Transverse colon (tissue), 4 donors: ENCODE data around the gene TMEM108. TPM values are rescaled to one million over a fixed set of nuclear protein-coding genes. Genes with fewer than 3 reads are reported as not detected.

ENCODE experiments used
- DNase-seq: peaks from one replicate; pipeline ENCODE4 v3.0.0-alpha.2; 2019
- H3K27ac ChIP-seq, 4 donors: fragments of 200-600 bp; sonication (generic); 2 replicates each; pipeline ENCODE4 v1.5.1; 2016 to 2018; ENCODE audit warnings: inconsistent platforms in 4 of 4
- H3K27me3 ChIP-seq: fragments of 200-600 bp; sonication (generic); 2 replicates; pipeline ENCODE4 v1.5.1; 2017; ENCODE audit warnings: inconsistent platforms
- H3K36me3 ChIP-seq, 4 donors: fragments of 200-600 bp; sonication (generic); 2 replicates each; pipeline ENCODE4 v1.5.1; 2017 to 2019; ENCODE audit warnings: inconsistent platforms in 4 of 4
- H3K4me1 ChIP-seq, 4 donors: fragments of 200-600 bp; sonication (generic); 2 replicates each; pipeline ENCODE4 v1.5.1; 2017 to 2020; ENCODE audit warnings: inconsistent platforms in 4 of 4
- H3K4me3 ChIP-seq, 4 donors: fragments of 200-600 bp; sonication (generic); 1 replicate in 1 of 4; 2 replicates in 3 of 4; pipeline versions ENCODE4 v1.5.1 to v1.6.1; 2017 to 2019; ENCODE audit warnings: inconsistent platforms in 4 of 4
- H3K9me3 ChIP-seq, 2 donors: fragments of 200-600 bp; sonication (generic); 2 replicates each; pipeline ENCODE4 v1.5.1; 2017 to 2019; ENCODE audit warnings: inconsistent platforms in 2 of 2
- CTCF ChIP-seq, 5 experiments: fragments of 200-600 bp in 3 of 5; fragments of 450-650 bp in 2 of 5; sonication (generic) in 3 of 5; IDR thresholded peaks; 1 replicate in 2 of 5; 2 replicates in 3 of 5; pipeline ENCODE4 v1.5.1; 2016 to 2017; ENCODE audit warnings: antibody characterized with exemption in 5 of 5, inconsistent platforms in 3 of 5, mild to moderate bottlenecking in 2 of 5, moderate library complexity in 1 of 5
- EP300 ChIP-seq: sonication (generic); formaldehyde crosslinking; IDR thresholded peaks from one replicate; pipeline ENCODE4 v1.6.1; 2017; ENCODE audit warnings: antibody characterized with exemption, low read depth
- POLR2A ChIP-seq: fragments of 450-650 bp; IDR thresholded peaks from one replicate; pipeline ENCODE4 v1.6.1; 2016; ENCODE audit warnings: antibody characterized with exemption, mild to moderate bottlenecking, moderate library complexity
- POLR2AphosphoS5 ChIP-seq, 3 donors: sonication (generic); formaldehyde crosslinking; IDR thresholded peaks; one replicate each; pipeline ENCODE4 v1.6.1; 2016; ENCODE audit warnings: antibody characterized with exemption in 3 of 3
- WGBS, 2 donors: methylation state at CpG; one replicate each; pipeline ENCODE4 v1.1.5; 2018; ENCODE audit warnings: low coverage in 1 of 2; 5-methylcytosine and 5-hydroxymethylcytosine counted together
- in situ Hi-C, 4 donors: fragments of 200-750 bp; cut with MboI; loops; one replicate each; pipeline versions ENCODE4 v1.15.0 to v1.15.1; 2017; ENCODE audit warnings: low sequenced_read_pairs in 3 of 4, low pct_ligation_motif_present in 1 of 4, low pct_unique_long_range_greater_than_20kb in 1 of 4
- intact Hi-C: fragments of 100-400 bp; cut with DNase I; formaldehyde crosslinking; loops from one replicate; pipeline ENCODE4 v1.15.1; 2023; ENCODE audit warnings: low total_unique reads
- total RNA-seq, 4 donors: library from RNA; depleted of rRNA; stranded (reverse); fragments of >200 nt; gene quantifications; one replicate each; pipeline ENCODE4 v1.1.0, GENCODE V29; 2016

The TMEM108 gene
- total RNA-seq, 4 donors from 2014 or later = 0.14 to 1.4 (median 0.80) TPM; not detected in 1

GRCh38 chr3:133295944-133296917 lies 258.0 kb downstream of the TMEM108 start:
- Histone ChIP-seq H3K36me3 (no peaks in the 10 kb centered on the region), H3K27ac (no peak overlapping the region), H3K9me3 (no peaks in the 10 kb centered on the region), H3K4me1 (no peaks in the 10 kb centered on the region), H3K27me3 (no peaks in the 10 kb centered on the region), H3K4me3 (no peak overlapping the region)
- in situ Hi-C loops (no loop called here), intact Hi-C loops (no loop called here)
- WGBS, 2 donors = 59 to 75% methylated on average over 6 of the region's 6 CpGs
- no peak for DNase-seq
- no peak for TF ChIP-seq POLR2AphosphoS5 (IDR thresholded peaks at IDR 0.05)
- TF ChIP-seq EP300 = no peak
- TF ChIP-seq POLR2A = no peak
- no peak for TF ChIP-seq CTCF (IDR thresholded peaks at IDR 0.05)

- no peak for DNase-seq
- Histone ChIP-seq H3K27ac (no peak overlapping the region), H3K36me3 (no peaks in the 10 kb centered on the region), H3K9me3 (no peaks in the 10 kb centered on the region), H3K4me3 (no peak overlapping the region), H3K4me1 (no peaks in the 10 kb centered on the region), H3K27me3 (no peaks in the 10 kb centered on the region)
- in situ Hi-C loops = no loop called here
- intact Hi-C loops = no loop called here
- TF ChIP-seq POLR2AphosphoS5 (IDR thresholded peaks at IDR 0.05) (no peak), POLR2A (no peak), EP300 (no peak), CTCF (IDR thresholded peaks at IDR 0.05) (no peak)
- whole genome bisulfite sequencing, 2 donors = 83 to 100% methylated on average over 3 to 5 of the region's 5 CpGs
These were observed 258.8 kb downstream of the TMEM108 start for GRCh38 chr3:133296981-133297380.

GRCh38 chr3:133300102-133300501 lies 261.9 kb downstream of the TMEM108 start:
- H3K27ac ChIP-seq = no peak overlapping the region
- H3K27me3 ChIP-seq = no peaks in the 10 kb centered on the region
- WGBS, 2 donors = 48 to 51% methylated on average over 4 of the region's 4 CpGs
- H3K4me3 ChIP-seq = no peak overlapping the region
- H3K36me3 ChIP-seq = no peaks in the 10 kb centered on the region
- TF ChIP-seq EP300 (no peak), CTCF (IDR thresholded peaks at IDR 0.05) (no peak), POLR2A (no peak), POLR2AphosphoS5 (IDR thresholded peaks at IDR 0.05) (no peak)
- intact Hi-C loops = no loop called here
- DNase-seq = no peak
- no peaks in the 10 kb centered on the region for H3K4me1 ChIP-seq
- in situ Hi-C loops = no loop called here
- no peaks in the 10 kb centered on the region for H3K9me3 ChIP-seq

GRCh38 chr3:133301194-133301593 lies 263.0 kb downstream of the TMEM108 start:
- H3K4me1 ChIP-seq = no peaks in the 10 kb centered on the region
- H3K9me3 ChIP-seq = no peaks in the 10 kb centered on the region
- in situ Hi-C loops (no loop called here), intact Hi-C loops (no loop called here)
- H3K27ac ChIP-seq = no peak overlapping the region
- TF ChIP-seq CTCF (IDR thresholded peaks at IDR 0.05) (no peak), POLR2A (no peak), EP300 (no peak), POLR2AphosphoS5 (IDR thresholded peaks at IDR 0.05) (no peak)
- H3K27me3 ChIP-seq = no peaks in the 10 kb centered on the region
- WGBS, 2 donors = 72 to 82% methylated on average over 3 of the region's 3 CpGs
- H3K4me3 ChIP-seq = no peak overlapping the region
- H3K36me3 ChIP-seq = no peaks in the 10 kb centered on the region
- DNase-seq = no peak
